ENCODE measurements around the gene CYP2S1.
"Not testable (repeated sequence)": the region's sequence is repeated elsewhere in the genome, so short reads cannot be mapped to it uniquely, and the experiment has no call there.

DNA sequence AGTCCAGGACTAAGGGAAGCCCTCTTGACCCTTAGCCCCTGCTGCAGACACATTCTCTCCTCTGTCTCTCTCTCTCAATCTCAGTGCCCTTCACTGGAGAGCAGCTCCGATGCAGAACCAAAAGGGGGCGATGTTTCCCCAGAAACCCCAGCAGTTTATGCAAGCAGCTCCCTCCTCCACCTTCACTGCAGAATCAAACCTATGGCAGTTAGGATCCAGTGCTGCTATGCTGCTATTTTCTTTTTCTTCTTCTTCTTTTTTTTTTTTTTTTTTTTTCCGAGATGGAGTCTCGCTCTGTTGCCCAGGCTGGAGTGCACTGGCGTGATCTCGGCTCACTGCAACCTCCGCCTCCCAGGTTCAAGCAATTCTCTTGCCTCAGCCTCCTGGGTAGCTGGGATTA lies 11.3 kb downstream of the CYP2S1 start:
- TF ChIP-seq POLR2A (IDR thresholded peaks at IDR 0.05; ENCODE audit: low read length); GATA1 (IDR thresholded peaks at IDR 0.05; ENCODE audit: low read depth, low read length): not testable (repeated sequence)

All from erythroblast (primary cell).